Measurements from ENCODE around the gene RAPGEF5. TPM values are rescaled to one million over a fixed set of nuclear protein-coding genes. Genes with fewer than 3 reads are reported as not detected.

The RAPGEF5 gene
- total RNA-seq, 1 donor from 2014 or later = 11.1 TPM

- intact Hi-C loops (cut with DNase I) = no loop called here
- ATAC-seq (ENCODE audit: poor library complexity) (no peak), DNase-seq (no peak)
Observed at GRCh38 chr7:22288202-22288601, 68.8 kb downstream of the RAPGEF5 start.

DNA sequence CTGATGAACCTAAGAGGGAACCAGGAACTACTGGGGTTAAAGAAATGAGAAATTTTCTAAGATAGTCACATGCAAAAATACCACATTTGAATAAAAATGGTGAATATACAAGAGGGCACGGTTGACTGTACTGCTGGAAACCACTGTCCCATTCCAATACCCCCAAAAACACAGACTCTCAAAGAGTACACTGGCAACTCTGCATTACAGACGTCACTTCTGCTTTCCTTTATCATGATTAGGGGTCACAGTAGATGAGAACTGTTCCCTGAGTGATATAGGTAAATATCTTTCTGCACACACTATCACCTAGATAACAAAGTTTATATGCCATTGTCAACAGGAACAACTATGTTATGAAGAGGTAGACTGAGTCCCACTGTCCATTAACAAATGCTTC lies 69.5 kb downstream of the RAPGEF5 start:
- DNase-seq (no peak), ATAC-seq (ENCODE audit: poor library complexity) (no peak)
- intact Hi-C loops (cut with DNase I) = no loop called here

- intact Hi-C loops (cut with DNase I) = no loop called here
- no peak for ATAC-seq (ENCODE audit: poor library complexity)
- DNase-seq = no peak
Observed at GRCh38 chr7:22286436-22286835, 70.5 kb downstream of the RAPGEF5 start.

- no peak for DNase-seq
- no peak for ATAC-seq (ENCODE audit: poor library complexity)
- intact Hi-C loops (cut with DNase I) = no loop called here
Observed at GRCh38 chr7:22281481-22281880, 75.5 kb downstream of the RAPGEF5 start.

- intact Hi-C loops (cut with DNase I) = no loop called here
- no peak for DNase-seq
- ATAC-seq (ENCODE audit: poor library complexity) = no peak
Observed at GRCh38 chr7:22280031-22280430, 76.9 kb downstream of the RAPGEF5 start.

DNA sequence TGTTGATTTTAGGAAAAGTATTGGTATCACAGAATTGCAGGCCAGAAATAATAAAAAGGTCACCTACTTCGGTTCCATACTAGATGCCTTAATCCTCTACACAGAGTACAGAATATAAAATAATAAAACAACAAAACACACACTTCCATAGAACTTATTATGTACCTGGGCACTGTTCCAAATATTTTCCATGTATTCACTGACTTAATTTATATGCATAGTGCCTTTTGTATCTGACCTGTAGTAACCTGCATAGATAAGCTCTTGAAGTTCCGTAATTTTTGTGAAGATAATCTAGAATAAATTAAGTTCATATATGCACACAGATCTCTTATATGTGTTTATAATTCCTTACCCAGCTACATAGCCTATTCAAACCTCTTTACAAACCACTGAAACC lies 78.3 kb downstream of the RAPGEF5 start:
- ATAC-seq (ENCODE audit: poor library complexity) (no peak), DNase-seq (no peak)
- intact Hi-C loops (cut with DNase I) = no loop called here

- intact Hi-C loops (cut with DNase I) = no loop called here
- DNase-seq = no peak
- no peak for ATAC-seq (ENCODE audit: poor library complexity)
Observed at GRCh38 chr7:22277375-22277774, 79.6 kb downstream of the RAPGEF5 start.

DNA sequence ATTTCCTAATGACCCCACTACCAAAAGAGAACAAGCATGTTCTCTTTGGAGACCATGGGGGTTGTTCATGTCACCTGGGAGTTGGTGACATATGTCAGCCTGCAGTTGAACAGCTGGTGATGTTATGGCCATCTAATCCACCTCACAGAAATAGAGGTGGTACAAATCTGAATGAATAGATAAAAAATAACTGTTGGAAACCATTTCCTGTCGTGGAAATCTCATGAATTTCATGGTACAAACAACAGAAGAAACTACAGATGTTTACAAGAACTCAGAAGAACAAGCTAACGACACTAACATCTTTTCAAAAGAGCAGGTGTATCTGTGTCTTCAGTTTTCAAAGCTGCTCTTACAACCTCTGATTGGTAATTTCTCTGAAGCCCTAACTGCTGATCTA lies 81.3 kb downstream of the RAPGEF5 start:
- ATAC-seq (ENCODE audit: poor library complexity) = no peak
- no peak for DNase-seq
- intact Hi-C loops (cut with DNase I) = no loop called here

GRCh38 chr7:22271311-22271710 lies 85.6 kb downstream of the RAPGEF5 start:
- intact Hi-C loops (cut with DNase I) = no loop called here
- no peak for DNase-seq
- no peak for ATAC-seq (ENCODE audit: poor library complexity)

GRCh38 chr7:22270371-22270770 lies 86.6 kb downstream of the RAPGEF5 start:
- intact Hi-C loops (cut with DNase I) = no loop called here
- ATAC-seq (ENCODE audit: poor library complexity) = no peak
- no peak for DNase-seq

GRCh38 chr7:22269963-22270362 lies 87.0 kb downstream of the RAPGEF5 start:
- no peak for DNase-seq
- intact Hi-C loops (cut with DNase I) = no loop called here
- no peak for ATAC-seq (ENCODE audit: poor library complexity)

- intact Hi-C loops (cut with DNase I) = no loop called here
- no peak for DNase-seq
- ATAC-seq (ENCODE audit: poor library complexity) = no peak
Observed at GRCh38 chr7:22268884-22269421, 88.0 kb downstream of the RAPGEF5 start.

GRCh38 chr7:22267930-22268615 lies 88.9 kb downstream of the RAPGEF5 start:
- ATAC-seq (ENCODE audit: poor library complexity) (no peak), DNase-seq (no peak)
- intact Hi-C loops (cut with DNase I) = no loop called here

- DNase-seq (no peak), ATAC-seq (ENCODE audit: poor library complexity) (no peak)
- intact Hi-C loops (cut with DNase I) = no loop called here
Observed at GRCh38 chr7:22262538-22262937, 94.4 kb downstream of the RAPGEF5 start.

DNA sequence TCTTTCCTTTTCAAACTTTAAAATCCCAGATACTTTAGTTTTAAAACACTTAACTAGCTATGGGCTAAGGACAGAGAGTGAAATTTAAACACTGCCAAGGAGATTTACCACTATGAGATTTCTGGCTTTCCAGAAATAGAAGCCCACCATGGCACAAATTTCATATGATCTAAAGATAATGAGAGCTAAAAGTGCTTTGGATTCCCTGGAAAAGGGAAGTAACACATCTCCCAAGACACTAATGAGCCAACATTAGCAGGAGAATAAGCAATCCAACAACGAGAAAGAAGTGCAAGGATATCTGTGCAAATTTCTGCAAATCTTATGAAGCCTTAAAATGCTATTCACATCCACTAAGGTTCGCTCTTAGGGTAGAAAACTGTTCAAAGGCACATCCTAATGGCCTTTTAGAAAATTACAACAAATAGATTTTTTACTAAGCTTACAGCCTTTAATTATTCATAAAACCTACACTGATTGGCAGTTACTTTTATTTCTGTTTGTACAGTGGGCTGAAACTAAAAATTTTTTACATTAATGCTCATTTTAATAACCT lies 100.3 kb downstream of the RAPGEF5 start:
- ATAC-seq (ENCODE audit: poor library complexity) (no peak), DNase-seq (no peak)
- intact Hi-C loops (cut with DNase I) = no loop called here

DNA sequence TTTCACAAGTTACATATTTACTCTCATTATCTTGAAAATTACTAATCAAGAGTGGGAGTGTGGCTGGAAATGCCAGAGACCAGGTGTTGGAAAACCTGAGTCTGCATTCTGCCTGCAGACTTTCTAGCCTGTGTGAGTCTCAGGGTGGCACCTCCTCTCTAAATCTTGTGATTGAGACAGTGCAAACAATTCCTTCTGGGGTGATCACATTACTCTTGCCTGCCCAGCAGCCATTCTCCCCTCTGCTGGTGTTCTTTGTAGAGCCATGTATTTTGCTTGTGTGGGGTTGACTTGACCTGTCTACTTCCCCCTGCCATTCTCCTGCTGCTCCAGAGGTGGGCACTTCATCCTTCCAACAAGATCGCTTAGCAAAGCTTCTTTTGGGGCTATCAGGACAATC lies 101.1 kb downstream of the RAPGEF5 start:
- intact Hi-C loops (cut with DNase I) = no loop called here
- no peak for DNase-seq
- no peak for ATAC-seq (ENCODE audit: poor library complexity)

GRCh38 chr7:22255342-22255741 lies 101.6 kb downstream of the RAPGEF5 start:
- DNase-seq = no peak
- intact Hi-C loops (cut with DNase I) = no loop called here
- ATAC-seq (ENCODE audit: poor library complexity) = no peak

DNA sequence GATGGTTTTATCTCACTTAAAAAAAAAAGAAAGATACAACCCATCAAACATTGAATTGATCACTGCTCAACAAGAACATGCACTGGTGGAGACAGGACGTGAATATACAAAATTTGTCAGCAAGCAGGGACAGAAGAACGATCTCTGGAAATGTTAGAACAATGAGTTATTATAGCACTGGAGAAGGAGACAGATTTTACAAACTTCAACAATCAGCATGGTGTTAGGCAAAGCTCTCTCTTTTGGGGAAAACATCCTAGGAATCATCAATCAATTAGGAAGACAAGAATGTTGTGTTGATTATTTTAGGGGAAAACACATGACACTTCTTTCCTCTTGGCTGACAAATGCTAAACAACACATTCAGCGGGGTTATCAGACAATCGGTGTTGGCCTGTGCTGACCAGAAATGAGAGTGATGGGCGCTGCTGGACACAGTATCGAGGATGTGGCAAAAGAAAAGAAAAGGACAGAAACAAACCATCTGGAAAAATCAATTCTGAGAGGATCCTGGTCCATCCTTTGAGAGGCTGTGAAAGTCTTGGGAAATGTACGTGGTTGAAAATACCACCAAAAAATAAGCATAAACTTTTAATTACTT lies 103.9 kb downstream of the RAPGEF5 start:
- intact Hi-C loops (cut with DNase I) = no loop called here
- no peak for ATAC-seq (ENCODE audit: poor library complexity)

GRCh38 chr7:22252016-22252415 lies 104.9 kb downstream of the RAPGEF5 start:
- ATAC-seq (ENCODE audit: poor library complexity) (no peak), DNase-seq (no peak)
- intact Hi-C loops (cut with DNase I) = no loop called here

More for the DNA sequence above, 103.9 kb downstream of the RAPGEF5 start:
- no peak for DNase-seq

DNA sequence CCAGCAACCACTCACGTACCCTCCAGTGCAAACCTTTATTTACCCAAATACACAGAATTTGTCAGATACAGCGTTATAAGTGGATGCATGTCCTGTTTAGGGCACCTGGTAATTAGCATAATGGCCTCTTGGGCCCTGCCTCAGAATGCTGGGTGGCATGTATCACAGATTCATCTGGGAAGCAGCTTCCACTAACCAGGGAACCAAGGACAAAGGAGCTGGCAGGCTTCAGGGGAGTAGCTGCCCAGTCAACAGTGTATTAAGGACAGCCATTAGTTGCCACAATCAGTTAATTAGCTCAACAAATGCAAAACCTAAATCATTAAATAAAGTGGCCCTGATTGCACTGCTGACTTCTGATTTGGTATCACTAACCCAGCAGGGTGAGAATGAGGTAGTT lies 105.7 kb downstream of the RAPGEF5 start:
- DNase-seq (no peak), ATAC-seq (ENCODE audit: poor library complexity) (no peak)
- intact Hi-C loops (cut with DNase I) = no loop called here
